BJ (cell line): ENCODE measurements around the gene TRIM2. TPM values are rescaled to one million over a fixed set of nuclear protein-coding genes. Genes with fewer than 3 reads are reported as not detected.
"Not testable (repeated sequence)": the region's sequence is repeated elsewhere in the genome, so short reads cannot be mapped to it uniquely, and the experiment has no call there.

Experiments
- CTCF ChIA-PET: fragments of 350-600 bp; formaldehyde crosslinking; extraction: SDS; loops from one replicate; lab custom pipeline; 2021; ENCODE audit warnings: antibody characterized with exemption, inconsistent platforms; lab: Yijun Ruan, JAX
- POLR2A ChIA-PET: fragments of 300-600 bp; sonication (Branson Sonifier 250); formaldehyde crosslinking; extraction: SDS; loops from one replicate; lab custom pipeline; 2021; ENCODE audit warnings: antibody characterized with exemption; lab: Charles Lee
- DNase-seq: peaks from one replicate; pipeline ENCODE4 v3.0.0-alpha.2; 2011; ENCODE audit warnings: low read depth
- H3K27me3 ChIP-seq: 2 replicates; pipeline ENCODE4 v1.6.0; 2011; ENCODE audit warnings: low read length; ENCODE audit not compliant: control insufficient read depth, insufficient read depth
- H3K36me3 ChIP-seq: 2 replicates; pipeline ENCODE4 v1.5.1; 2011; ENCODE audit warnings: low read length; ENCODE audit not compliant: control insufficient read depth, insufficient read depth
- H3K4me3 ChIP-seq: 2 replicates; pipeline ENCODE4 v1.5.1; 2011; ENCODE audit warnings: low read depth, mild to moderate bottlenecking, control low read depth, low read length
- polyA plus RNA-seq: library from polyadenylated mRNA; depleted of rRNA; stranded (reverse); fragments of >200 nt; gene quantifications from 2 replicates; pipeline ENCODE4 v1.2.3, GENCODE V29; 2011
- TF ChIP-seq, protein P1 (sequence below): IDR thresholded peaks from 2 replicates; pipeline ENCODE4 v1.5.1; 2011; ENCODE audit warnings: low read depth, mild to moderate bottlenecking, control low read depth, inconsistent platforms, low read length, moderate library complexity; ENCODE audit not compliant: insufficient read depth

Gene TRIM2
- polyA plus RNA-seq, 1 experiment = 34.1 TPM

GRCh38 chr4:153159728-153160221 lies 44.5 kb upstream of the TRIM2 start:
- POLR2A ChIA-PET = no interaction called here

GRCh38 chr4:153160821-153161220 lies 43.4 kb upstream of the TRIM2 start:
- Histone ChIP-seq H3K4me3 (no peak overlapping the region), H3K27me3 (peaks cover 7% of the 10 kb centered on the region; the same call in 1 of the 2 replicates), H3K36me3 (no peaks in the 10 kb centered on the region)
- no peak for DNase-seq
- POLR2A ChIA-PET = no interaction called here
- TF ChIP-seq, protein P1, sequence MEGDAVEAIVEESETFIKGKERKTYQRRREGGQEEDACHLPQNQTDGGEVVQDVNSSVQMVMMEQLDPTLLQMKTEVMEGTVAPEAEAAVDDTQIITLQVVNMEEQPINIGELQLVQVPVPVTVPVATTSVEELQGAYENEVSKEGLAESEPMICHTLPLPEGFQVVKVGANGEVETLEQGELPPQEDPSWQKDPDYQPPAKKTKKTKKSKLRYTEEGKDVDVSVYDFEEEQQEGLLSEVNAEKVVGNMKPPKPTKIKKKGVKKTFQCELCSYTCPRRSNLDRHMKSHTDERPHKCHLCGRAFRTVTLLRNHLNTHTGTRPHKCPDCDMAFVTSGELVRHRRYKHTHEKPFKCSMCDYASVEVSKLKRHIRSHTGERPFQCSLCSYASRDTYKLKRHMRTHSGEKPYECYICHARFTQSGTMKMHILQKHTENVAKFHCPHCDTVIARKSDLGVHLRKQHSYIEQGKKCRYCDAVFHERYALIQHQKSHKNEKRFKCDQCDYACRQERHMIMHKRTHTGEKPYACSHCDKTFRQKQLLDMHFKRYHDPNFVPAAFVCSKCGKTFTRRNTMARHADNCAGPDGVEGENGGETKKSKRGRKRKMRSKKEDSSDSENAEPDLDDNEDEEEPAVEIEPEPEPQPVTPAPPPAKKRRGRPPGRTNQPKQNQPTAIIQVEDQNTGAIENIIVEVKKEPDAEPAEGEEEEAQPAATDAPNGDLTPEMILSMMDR = no peak
- CTCF ChIA-PET = interaction anchor here (1.1 to 3.1 kb wide), 8 partner anchors 10 to 183 kb away, joined by 3 to 13 read pairs (median 4); no protein-coding TSS in a partner anchor

More at GRCh38 chr4:153159728-153160221, 44.5 kb upstream of the TRIM2 start:
- Histone ChIP-seq H3K36me3 (no peaks in the 10 kb centered on the region), H3K4me3 (no peak overlapping the region), H3K27me3 (peaks cover 7% of the 10 kb centered on the region; the same call in 1 of the 2 replicates)
- TF ChIP-seq, protein P1 = no peak
- DNase-seq = peak; percentile 91
- CTCF ChIA-PET = interaction anchor here (0.6 to 3.1 kb wide), 7 partner anchors 11 to 157 kb away, joined by 3 to 13 read pairs (median 4); no protein-coding TSS in a partner anchor

- Histone ChIP-seq H3K27me3 (peaks cover 7% of the 10 kb centered on the region; the same call in 1 of the 2 replicates), H3K36me3 (no peaks in the 10 kb centered on the region), H3K4me3 (no peak overlapping the region)
- TF ChIP-seq, protein P1 = no peak
- no peak for DNase-seq
- ChIA-PET POLR2A (no interaction called here), CTCF (interaction anchor here (1.0 to 3.1 kb wide), 5 partner anchors 9 to 182 kb away, joined by 3 to 13 read pairs (median 3); no protein-coding TSS in a partner anchor)
These were observed 42.8 kb upstream of the TRIM2 start for GRCh38 chr4:153161226-153161963.

DNA sequence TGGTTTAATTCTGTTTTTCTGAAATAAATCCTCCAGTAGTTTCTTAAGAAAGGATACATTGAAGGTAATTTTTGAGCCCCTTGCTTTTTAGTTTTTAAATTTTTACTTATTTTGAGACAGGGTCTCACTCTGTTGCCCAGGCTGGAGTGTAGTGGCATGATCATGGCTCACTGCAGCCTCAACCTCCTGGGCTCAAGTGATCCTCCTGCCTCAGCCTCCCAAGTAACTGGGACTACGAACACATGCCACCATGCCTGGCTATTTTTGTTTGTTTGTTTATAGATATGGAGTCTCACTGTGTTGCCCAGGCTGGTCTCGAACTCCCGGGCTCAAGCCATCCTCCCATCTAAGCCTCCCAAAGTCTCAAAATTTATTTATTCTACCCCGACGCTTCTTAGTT lies 39.0 kb upstream of the TRIM2 start:
- DNase-seq, POLR2A ChIA-PET, H3K36me3 ChIP-seq, H3K27me3 ChIP-seq, H3K4me3 ChIP-seq: not testable (repeated sequence)
- CTCF ChIA-PET = interaction anchor here (0.6 kb wide), 1 partner anchor 157 kb away, joined by 3 read pairs; no protein-coding TSS in a partner anchor

- H3K27me3 ChIP-seq = no peaks in the 10 kb centered on the region
- no peak for DNase-seq
- CTCF ChIA-PET = no interaction called here
These were observed 37.3 kb upstream of the TRIM2 start for GRCh38 chr4:153166716-153167501.

More at GRCh38 chr4:153166716-153167501, 37.3 kb upstream of the TRIM2 start:
- Histone ChIP-seq H3K36me3 (no peaks in the 10 kb centered on the region), H3K4me3 (no peak overlapping the region)
- TF ChIP-seq, protein P1 = no peak
- POLR2A ChIA-PET = no interaction called here
